ENCODE measurements around the gene MFAP4.
"Not testable (repeated sequence)": the region's sequence is repeated elsewhere in the genome, so short reads cannot be mapped to it uniquely, and the experiment has no call there.

The MFAP4 gene

DNA sequence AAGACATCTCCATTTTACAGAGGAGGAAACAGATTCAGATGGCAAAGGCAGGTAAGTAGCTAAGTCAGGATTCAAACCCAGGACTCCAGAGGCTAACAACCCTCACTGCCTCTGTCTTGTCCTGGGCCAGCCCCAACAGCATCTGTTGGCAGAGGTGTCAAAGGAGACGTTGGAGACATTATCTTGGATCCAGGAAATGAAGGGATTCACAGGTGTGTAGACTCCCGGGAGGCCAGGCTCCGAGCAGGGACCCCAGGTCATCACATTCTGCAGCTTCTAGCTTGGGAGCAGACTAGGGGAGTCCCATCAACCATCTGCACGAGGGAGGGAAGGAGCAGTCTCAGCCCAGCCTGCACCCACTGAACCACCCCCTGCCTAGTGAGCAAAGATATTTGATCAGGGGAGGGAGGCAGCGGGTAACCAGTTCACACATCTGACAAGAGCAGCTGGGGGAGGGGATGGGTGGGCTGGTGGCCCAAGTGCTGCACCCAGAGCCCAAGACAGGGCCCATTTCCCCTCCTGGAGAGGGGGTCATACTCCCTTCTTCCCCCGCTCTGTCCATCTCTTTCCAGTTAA is 23.4 kb downstream of the MFAP4 start:
- H3K4me1 Mint-ChIP-seq, result peaks cover 18% of the 10 kb centered on the region
- H3K36me3 Mint-ChIP-seq, result no peaks in the 10 kb centered on the region
- peaks cover 3% of the 10 kb centered on the region for H3K27me3 Mint-ChIP-seq
- H3K9me3 Mint-ChIP-seq, result no peaks in the 10 kb centered on the region
- no peak for DNase-seq (ENCODE audit: low spot score in 2 of 2)
- no peak for ATAC-seq (ENCODE audit: low read depth)
- H3K27ac Mint-ChIP-seq, result peak overlapping the region; percentile 62
- peak overlapping the region; percentile 43 for H3K4me3 Mint-ChIP-seq

GRCh38 chr17:19363114-19363438 is 23.9 kb downstream of the MFAP4 start:
- Mint-ChIP-seq H3K4me1 (peaks cover 18% of the 10 kb centered on the region), H3K4me3 (peak overlapping the region; percentile 88), H3K36me3 (no peaks in the 10 kb centered on the region), H3K9me3 (no peaks in the 10 kb centered on the region), H3K27ac (peak overlapping the region; percentile 78), H3K27me3 (peaks cover 3% of the 10 kb centered on the region)
- DNase-seq (ENCODE audit: low spot score in 2 of 2), result no peak
- ATAC-seq (ENCODE audit: low read depth), result no peak

- H3K4me3 Mint-ChIP-seq, result peak within 1 kb of the TSS; percentile 88
- ATAC-seq (ENCODE audit: low read depth), result peak; percentile 87
Measured at GRCh38 chr17:19362277-19363113, 24.5 kb downstream of the MFAP4 start, which contains the start of gene B9D1. Gene B9D1 (minus strand): TSS chr17:19362723. CDS start chr17:19362569, 154 bp downstream.

GRCh38 chr17:19361944-19362276 is 25.1 kb downstream of the MFAP4 start:
- H3K27me3 Mint-ChIP-seq, result peaks cover 3% of the 10 kb centered on the region
- no peaks in the 10 kb centered on the region for H3K9me3 Mint-ChIP-seq
- H3K36me3 Mint-ChIP-seq, result no peaks in the 10 kb centered on the region
- H3K27ac Mint-ChIP-seq, result peak overlapping the region; percentile 78
- H3K4me3 Mint-ChIP-seq, result peak overlapping the region; percentile 88
- peaks cover 16% of the 10 kb centered on the region for H3K4me1 Mint-ChIP-seq
- DNase-seq (ENCODE audit: low spot score in 2 of 2), result no peak
- ATAC-seq (ENCODE audit: low read depth), result no peak

More at GRCh38 chr17:19362277-19363113, 24.5 kb downstream of the MFAP4 start, which contains the start of gene B9D1:
- peak; percentile 92 to 98 for DNase-seq (ENCODE audit: low spot score in 2 of 2)
- no peaks in the 10 kb centered on the region for H3K36me3 Mint-ChIP-seq
- H3K4me1 Mint-ChIP-seq, result peaks cover 18% of the 10 kb centered on the region
- H3K27ac Mint-ChIP-seq, result peak within 1 kb of the TSS; percentile 78
- H3K9me3 Mint-ChIP-seq, result no peaks in the 10 kb centered on the region
- H3K27me3 Mint-ChIP-seq, result peaks cover 3% of the 10 kb centered on the region

DNA sequence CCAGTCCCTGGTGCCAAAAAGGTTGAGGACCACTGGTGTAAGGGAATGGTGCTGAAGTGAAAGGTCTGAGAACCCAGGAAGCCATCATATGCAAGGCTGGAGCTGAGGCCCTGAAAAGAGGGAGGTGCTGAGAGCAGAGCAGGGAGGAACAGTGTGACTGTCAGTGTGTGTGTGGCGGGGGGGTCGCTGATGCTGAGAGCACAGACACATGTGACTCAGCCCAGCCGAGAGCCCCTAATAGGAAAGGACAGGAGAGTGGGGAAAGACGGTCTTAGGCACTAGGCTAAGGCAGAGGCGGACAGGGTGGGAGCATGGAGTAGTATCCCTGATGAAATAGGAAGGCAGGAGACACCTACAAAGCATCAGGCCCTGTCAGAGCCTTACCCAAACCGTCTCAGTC is 25.7 kb downstream of the MFAP4 start:
- ATAC-seq (ENCODE audit: low read depth) (no peak), DNase-seq (ENCODE audit: low spot score in 2 of 2) (no peak)
- peaks cover 12% of the 10 kb centered on the region for H3K4me1 Mint-ChIP-seq
- peak overlapping the region; percentile 78 for H3K27ac Mint-ChIP-seq
- H3K9me3 Mint-ChIP-seq, result no peaks in the 10 kb centered on the region
- H3K36me3 Mint-ChIP-seq, result no peaks in the 10 kb centered on the region
- H3K27me3 Mint-ChIP-seq, result peaks cover 3% of the 10 kb centered on the region
- H3K4me3 Mint-ChIP-seq, result peak overlapping the region; percentile 74

GRCh38 chr17:19360772-19361171 is 26.2 kb downstream of the MFAP4 start:
- Mint-ChIP-seq H3K36me3 (no peaks in the 10 kb centered on the region), H3K9me3 (no peaks in the 10 kb centered on the region), H3K27ac (no peak overlapping the region), H3K27me3 (peaks cover 3% of the 10 kb centered on the region), H3K4me1 (peaks cover 12% of the 10 kb centered on the region), H3K4me3 (no peak overlapping the region)
- DNase-seq (ENCODE audit: low spot score in 2 of 2), result no peak
- no peak for ATAC-seq (ENCODE audit: low read depth)

DNA sequence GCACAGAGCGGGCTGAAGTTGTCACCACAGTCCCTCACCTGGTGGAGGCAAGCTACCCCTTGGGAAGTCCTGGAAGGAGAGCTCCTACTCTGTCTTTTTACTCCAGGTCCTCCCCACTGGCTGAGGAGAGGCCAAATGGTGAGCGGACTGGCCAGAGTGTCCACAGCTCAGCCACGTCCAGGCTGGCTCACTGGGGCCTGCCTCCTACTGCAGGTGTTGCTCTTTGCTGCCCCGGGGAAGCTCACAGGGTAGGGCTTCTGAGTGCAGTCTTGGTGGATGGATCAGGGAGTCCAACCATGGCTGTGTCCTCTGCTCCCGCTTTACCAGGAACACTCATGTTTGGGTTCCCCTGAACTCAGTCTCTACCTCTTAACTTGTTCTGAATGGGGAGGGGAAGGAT is 27.1 kb downstream of the MFAP4 start:
- no peaks in the 10 kb centered on the region for H3K36me3 Mint-ChIP-seq
- no peak for DNase-seq (ENCODE audit: low spot score in 2 of 2)
- no peaks in the 10 kb centered on the region for H3K9me3 Mint-ChIP-seq
- H3K4me3 Mint-ChIP-seq, result no peak overlapping the region
- ATAC-seq (ENCODE audit: low read depth), result no peak
- H3K27ac Mint-ChIP-seq, result no peak overlapping the region
- H3K4me1 Mint-ChIP-seq, result peaks cover 12% of the 10 kb centered on the region
- H3K27me3 Mint-ChIP-seq, result peaks cover 3% of the 10 kb centered on the region

DNA sequence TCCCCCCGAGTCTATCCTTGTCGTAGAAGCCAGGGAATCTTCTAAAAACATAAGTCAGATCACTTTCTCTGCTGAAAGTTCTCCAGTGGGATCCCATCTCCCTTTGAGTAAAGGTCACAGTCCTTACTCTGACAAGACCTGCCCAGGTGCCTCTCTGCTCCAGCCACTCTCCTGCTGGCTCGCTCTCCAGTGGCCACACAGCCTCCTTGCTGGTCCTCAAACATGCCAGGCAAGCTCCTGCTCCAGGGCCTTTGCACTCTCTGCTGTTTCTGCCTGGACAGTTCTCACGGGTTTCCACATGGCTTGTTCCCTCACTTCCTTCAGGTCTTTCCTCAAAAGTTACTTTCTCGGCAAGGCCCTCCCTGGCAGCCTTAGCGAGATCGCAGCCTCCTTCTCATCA is 27.8 kb downstream of the MFAP4 start:
- no peak for DNase-seq (ENCODE audit: low spot score in 2 of 2)
- no peak for ATAC-seq (ENCODE audit: low read depth)
- peaks cover 3% of the 10 kb centered on the region for H3K27me3 Mint-ChIP-seq
- H3K4me3 Mint-ChIP-seq, result no peak overlapping the region
- H3K9me3 Mint-ChIP-seq, result no peaks in the 10 kb centered on the region
- H3K27ac Mint-ChIP-seq, result no peak overlapping the region
- H3K36me3 Mint-ChIP-seq, result no peaks in the 10 kb centered on the region
- H3K4me1 Mint-ChIP-seq, result peaks cover 12% of the 10 kb centered on the region

- ATAC-seq (ENCODE audit: low read depth) (no peak), DNase-seq (ENCODE audit: low spot score in 2 of 2) (no peak)
- Mint-ChIP-seq H3K4me3 (no peak overlapping the region), H3K27me3 (peaks cover 3% of the 10 kb centered on the region), H3K9me3 (no peaks in the 10 kb centered on the region), H3K27ac (no peak overlapping the region), H3K4me1 (peaks cover 10% of the 10 kb centered on the region), H3K36me3 (no peaks in the 10 kb centered on the region)
Measured at GRCh38 chr17:19357761-19358160, 29.2 kb downstream of the MFAP4 start.

DNA sequence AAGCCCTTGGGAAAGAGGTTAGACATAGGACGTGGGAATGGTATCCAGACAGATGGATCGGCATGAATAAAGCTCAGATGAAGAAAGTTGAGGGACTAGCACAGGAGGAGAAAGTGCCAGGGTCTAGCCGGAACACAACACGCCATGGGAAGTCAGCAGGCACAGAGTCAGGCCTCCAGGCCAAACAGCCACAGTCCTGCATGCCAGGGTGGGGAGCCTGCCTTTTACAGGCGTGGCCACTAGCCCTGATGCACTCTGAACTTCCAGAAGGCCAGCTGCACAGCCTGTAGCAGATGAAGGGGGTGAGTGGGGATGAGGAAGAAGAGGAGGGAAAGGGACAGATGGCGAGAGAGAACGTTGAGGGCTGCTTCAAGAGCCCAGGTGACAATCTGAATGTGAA is 29.6 kb downstream of the MFAP4 start:
- Mint-ChIP-seq H3K4me1 (peaks cover 9% of the 10 kb centered on the region), H3K27ac (no peak overlapping the region), H3K27me3 (peaks cover 3% of the 10 kb centered on the region), H3K36me3 (no peaks in the 10 kb centered on the region), H3K9me3 (no peaks in the 10 kb centered on the region), H3K4me3 (no peak overlapping the region)
- DNase-seq (ENCODE audit: low spot score in 2 of 2) (no peak), ATAC-seq (ENCODE audit: low read depth) (no peak)

DNA sequence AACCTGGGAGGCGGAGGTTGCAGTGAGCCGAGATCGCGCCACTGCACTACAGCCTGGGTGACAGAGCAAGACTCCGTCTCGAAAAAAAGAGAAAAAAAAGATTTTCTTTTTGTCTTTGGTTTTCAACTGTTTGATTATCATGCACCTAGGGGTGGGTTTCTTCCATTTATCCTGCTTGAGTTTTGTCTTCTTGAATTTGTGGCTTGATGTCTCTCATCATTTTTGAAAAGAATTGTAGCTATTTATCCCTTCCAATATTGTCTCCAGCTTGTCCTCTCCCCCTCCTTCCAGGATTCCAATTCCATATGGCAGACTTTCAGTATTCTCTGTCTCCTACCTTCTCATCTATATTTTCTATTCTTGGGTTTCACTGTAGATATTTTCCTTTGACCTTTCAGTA is 32.2 kb downstream of the MFAP4 start:
- H3K9me3 Mint-ChIP-seq, result no peaks in the 10 kb centered on the region
- ATAC-seq (ENCODE audit: low read depth) (no peak), DNase-seq (ENCODE audit: low spot score in 2 of 2) (no peak)
- peaks cover 3% of the 10 kb centered on the region for H3K27me3 Mint-ChIP-seq
- H3K36me3 Mint-ChIP-seq, result no peaks in the 10 kb centered on the region
- H3K4me3 Mint-ChIP-seq, result no peak overlapping the region
- H3K4me1 Mint-ChIP-seq, result no peaks in the 10 kb centered on the region
- no peak overlapping the region for H3K27ac Mint-ChIP-seq

DNA sequence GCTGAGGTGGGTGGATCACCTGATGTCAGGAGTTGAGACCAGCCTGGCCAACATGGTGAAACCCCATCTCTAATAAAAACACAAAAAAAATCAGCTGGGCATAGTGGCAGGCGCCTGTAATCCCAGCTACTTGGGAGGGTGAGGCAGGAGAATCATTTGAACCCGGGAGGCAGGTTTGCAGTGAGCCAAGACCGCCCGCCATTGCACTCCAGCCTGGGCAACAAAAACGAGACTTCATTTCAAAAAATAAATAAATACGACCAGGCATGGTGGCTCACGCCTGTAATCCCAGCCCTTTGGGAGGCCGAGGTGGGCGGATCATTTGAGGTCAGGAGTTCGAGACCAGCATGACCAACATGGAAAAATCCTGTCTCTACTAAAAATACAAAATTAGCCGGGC is 33.6 kb downstream of the MFAP4 start:
- H3K36me3 Mint-ChIP-seq; H3K27me3 Mint-ChIP-seq; H3K27ac Mint-ChIP-seq; H3K4me3 Mint-ChIP-seq; H3K4me1 Mint-ChIP-seq; DNase-seq (ENCODE audit: low spot score in 2 of 2); ATAC-seq (ENCODE audit: low read depth); H3K9me3 Mint-ChIP-seq: not testable (repeated sequence)

DNA sequence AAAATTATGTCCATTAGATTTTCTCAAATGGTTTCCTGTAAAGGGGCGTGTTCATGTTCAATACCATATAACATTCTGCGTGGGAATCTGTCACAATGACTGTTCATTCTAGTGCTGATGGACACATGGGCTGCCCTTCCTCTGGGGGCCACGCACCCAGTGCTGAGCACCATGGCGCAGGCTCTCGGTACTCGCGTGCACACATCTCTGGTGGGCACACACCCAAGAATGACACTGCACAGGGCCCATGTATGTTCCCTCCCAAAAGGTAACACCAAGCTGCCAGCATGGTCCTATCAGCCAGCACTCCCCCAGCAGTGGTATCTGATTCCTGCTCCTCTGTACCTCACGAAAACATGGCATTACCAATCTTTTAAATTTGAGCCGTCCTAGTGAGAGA is 38.2 kb downstream of the MFAP4 start:
- Mint-ChIP-seq H3K9me3 (no peaks in the 10 kb centered on the region), H3K4me3 (no peak overlapping the region), H3K36me3 (no peaks in the 10 kb centered on the region), H3K27ac (no peak overlapping the region), H3K4me1 (peaks cover 7% of the 10 kb centered on the region), H3K27me3 (peaks cover 2% of the 10 kb centered on the region)
- ATAC-seq (ENCODE audit: low read depth) (no peak), DNase-seq (ENCODE audit: low spot score in 2 of 2) (no peak)

GRCh38 chr17:19348081-19348650 is 38.8 kb downstream of the MFAP4 start:
- Mint-ChIP-seq H3K4me3 (no peak overlapping the region), H3K27me3 (peaks cover 2% of the 10 kb centered on the region), H3K36me3 (no peaks in the 10 kb centered on the region), H3K27ac (no peak overlapping the region), H3K9me3 (no peaks in the 10 kb centered on the region), H3K4me1 (peaks cover 7% of the 10 kb centered on the region)
- no peak for ATAC-seq (ENCODE audit: low read depth)
- DNase-seq (ENCODE audit: low spot score in 2 of 2), result no peak
